Left ventricle myocardium superior (tissue), 1 donor: ENCODE measurements around the gene OLFM3. TPM values are rescaled to one million over a fixed set of nuclear protein-coding genes. Genes with fewer than 3 reads are reported as not detected.

Experiments
- ATAC-seq: fragments of 200-7000 bp; cut with Tn5 transposase; one replicate; pipeline ENCODE4 v1.9.1; 2020; ENCODE audit warnings: mild to moderate bottlenecking, moderate library complexity
- DNase-seq: peaks from one replicate; pipeline ENCODE4 v3.0.0-alpha.2; 2020
- intact Hi-C: fragments of 100-400 bp; cut with micrococcal nuclease; formaldehyde crosslinking; loops from one replicate; pipeline ENCODE4 v1.11.0; 2022
- total RNA-seq: library from RNA; stranded (reverse); fragmentation: NEBNext Ultra II Directional; extraction: Animal tissue kit (Norgen Biotek cat#: 25700); gene quantifications from one replicate; pipeline ENCODE4 v1.2.1, GENCODE V29; 2021
- donor health status: DM: no; HTN: yes; CAD: no; lungs with severe emphysema.

Gene OLFM3
- total RNA-seq, 1 donor from 2014 or later, result not detected

- intact Hi-C loops, result no loop called here
- DNase-seq (no peak), ATAC-seq (no peak)
Observed at GRCh38 chr1:101873672-101874071, 123.1 kb downstream of the OLFM3 start.

- ATAC-seq (no peak), DNase-seq (no peak)
- intact Hi-C loops, result no loop called here
Observed at GRCh38 chr1:101859941-101860340, 136.8 kb downstream of the OLFM3 start.

- DNase-seq, result no peak
- no peak for ATAC-seq
- intact Hi-C loops, result no loop called here
Observed at GRCh38 chr1:101854271-101854670, 142.5 kb downstream of the OLFM3 start.

GRCh38 chr1:101852936-101853335 lies 143.8 kb downstream of the OLFM3 start:
- ATAC-seq (no peak), DNase-seq (no peak)
- intact Hi-C loops, result no loop called here

GRCh38 chr1:101849356-101849755 lies 147.4 kb downstream of the OLFM3 start:
- no peak for DNase-seq
- ATAC-seq, result no peak
- intact Hi-C loops, result no loop called here

GRCh38 chr1:101847626-101848025 lies 149.1 kb downstream of the OLFM3 start:
- ATAC-seq (no peak), DNase-seq (no peak)
- intact Hi-C loops, result no loop called here

GRCh38 chr1:101846820-101847219 lies 149.9 kb downstream of the OLFM3 start:
- no peak for ATAC-seq
- intact Hi-C loops, result no loop called here
- no peak for DNase-seq

- ATAC-seq (no peak), DNase-seq (no peak)
- intact Hi-C loops, result no loop called here
Observed at GRCh38 chr1:101843160-101843559, 153.6 kb downstream of the OLFM3 start.

GRCh38 chr1:101841824-101842223 lies 154.9 kb downstream of the OLFM3 start:
- intact Hi-C loops, result no loop called here
- ATAC-seq (no peak), DNase-seq (no peak)

- intact Hi-C loops, result no loop called here
- DNase-seq, result no peak
- no peak for ATAC-seq
Observed at GRCh38 chr1:101835988-101836387, 160.7 kb downstream of the OLFM3 start.

- no peak for ATAC-seq
- no peak for DNase-seq
- intact Hi-C loops, result no loop called here
Observed at GRCh38 chr1:101833312-101833711, 163.4 kb downstream of the OLFM3 start.

- intact Hi-C loops, result no loop called here
- ATAC-seq (no peak), DNase-seq (no peak)
Observed at GRCh38 chr1:101826416-101826815, 170.3 kb downstream of the OLFM3 start.

- intact Hi-C loops, result loop anchor here (2.0 kb wide), 1 partner anchor 371 kb away; no protein-coding TSS in a partner anchor
- ATAC-seq (peak; percentile 62), DNase-seq (no peak)
Observed at GRCh38 chr1:101820071-101820470, 176.7 kb downstream of the OLFM3 start.

- DNase-seq (no peak), ATAC-seq (no peak)
- intact Hi-C loops, result no loop called here
Observed at GRCh38 chr1:101816262-101816661, 180.5 kb downstream of the OLFM3 start.

GRCh38 chr1:101798417-101798816 lies 198.3 kb downstream of the OLFM3 start:
- ATAC-seq, result no peak
- DNase-seq, result no peak
- intact Hi-C loops, result no loop called here

- DNase-seq (no peak), ATAC-seq (no peak)
- intact Hi-C loops, result no loop called here
Observed at GRCh38 chr1:101797722-101798121, 199.0 kb downstream of the OLFM3 start.

GRCh38 chr1:101781201-101781831 lies 215.4 kb downstream of the OLFM3 start:
- intact Hi-C loops, result no loop called here
- ATAC-seq (no peak), DNase-seq (no peak)

GRCh38 chr1:101769520-101769919 lies 227.2 kb downstream of the OLFM3 start:
- DNase-seq (no peak), ATAC-seq (no peak)
- intact Hi-C loops, result no loop called here

- intact Hi-C loops, result no loop called here
- DNase-seq (no peak), ATAC-seq (no peak)
Observed at GRCh38 chr1:101757985-101758384, 238.7 kb downstream of the OLFM3 start.

GRCh38 chr1:101756411-101756810 lies 240.3 kb downstream of the OLFM3 start:
- ATAC-seq, result no peak
- intact Hi-C loops, result no loop called here

More at GRCh38 chr1:101756411-101756810, 240.3 kb downstream of the OLFM3 start:
- no peak for DNase-seq
